HCT116 (cell line): ENCODE measurements around the gene ZSWIM8.

Experiments used
- RAD21 ChIP-seq: IDR thresholded peaks from 2 replicates; pipeline ENCODE4 v1.6.1; 2012; ENCODE audit warnings: low read depth, mild to moderate bottlenecking
- SIN3A ChIP-seq: IDR thresholded peaks from 2 replicates; pipeline ENCODE4 v1.6.1; 2012; ENCODE audit warnings: low read depth

DNA sequence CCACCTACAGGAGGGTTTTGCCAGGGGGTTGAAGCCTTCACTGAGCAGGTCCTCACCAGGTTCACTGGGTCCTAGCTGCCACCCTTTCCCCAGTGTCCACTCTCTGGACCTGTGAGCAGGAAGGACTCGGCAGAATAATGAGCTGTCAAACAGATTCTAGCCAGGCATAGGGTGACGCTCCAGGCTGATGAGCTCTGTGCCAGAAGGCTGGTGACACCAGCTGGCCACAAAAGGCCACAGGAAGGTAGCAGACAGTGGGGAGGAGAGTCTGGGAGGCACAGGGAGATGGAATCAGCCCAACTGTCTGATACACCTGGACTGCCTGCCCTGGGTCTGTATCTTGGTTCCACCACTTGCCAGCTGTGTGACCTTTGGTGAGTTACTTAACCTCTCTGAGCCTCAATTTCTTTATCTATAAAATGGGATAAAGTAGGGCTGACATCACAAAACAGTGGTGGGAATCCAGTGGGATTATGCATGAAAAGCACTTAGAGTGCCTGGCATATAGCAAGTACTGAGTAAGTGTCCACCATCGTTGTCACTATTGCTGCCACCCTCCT is 52.7 kb downstream of the ZSWIM8 start:
- no peak for TF ChIP-seq RAD21
- no peak for TF ChIP-seq SIN3A
